NB4 (cell line): Measurements from ENCODE around the gene EVI5.

Experiments
- DNase-seq: peaks from one replicate; pipeline ENCODE4 v3.0.0; 2010; ENCODE audit warnings: low read depth
- H3K4me3 ChIP-seq: one replicate; pipeline ENCODE4 v1.5.1; 2011; ENCODE audit warnings: mild to moderate bottlenecking, low read depth, low read length, moderate library complexity
- CTCF ChIP-seq: IDR thresholded peaks from one replicate; pipeline ENCODE4 v1.5.1; 2012; ENCODE audit warnings: low read depth, low read length
- MAX ChIP-seq: IDR thresholded peaks from 2 replicates; pipeline ENCODE4 v1.6.1; 2011; ENCODE audit warnings: low read depth, low read length
- MYC ChIP-seq: IDR thresholded peaks from 2 replicates; pipeline ENCODE4 v1.6.1; 2011; ENCODE audit warnings: low read depth, low read length
- POLR2A ChIP-seq: IDR thresholded peaks from 2 replicates; pipeline ENCODE4 v1.6.1; 2011; ENCODE audit warnings: mild to moderate bottlenecking; ENCODE audit not compliant: insufficient read length; ENCODE audit errors: extremely low read depth

Gene EVI5

GRCh38 chr1:92764116-92764515 lies 20.8 kb downstream of the EVI5 start:
- H3K4me3 ChIP-seq, result no peak overlapping the region
- DNase-seq, result no peak
- TF ChIP-seq MYC, result no peak
- no peak for TF ChIP-seq CTCF
- TF ChIP-seq MAX, result no peak
- no peak for TF ChIP-seq POLR2A

- H3K4me3 ChIP-seq, result no peak overlapping the region
- no peak for TF ChIP-seq MAX
- TF ChIP-seq CTCF, result no peak
- TF ChIP-seq POLR2A, result no peak
- TF ChIP-seq MYC, result no peak
These were observed 22.6 kb downstream of the EVI5 start for GRCh38 chr1:92762355-92762754.

GRCh38 chr1:92759361-92759760 lies 25.5 kb downstream of the EVI5 start:
- TF ChIP-seq MAX, result no peak
- no peak for TF ChIP-seq MYC
- no peak for TF ChIP-seq POLR2A
- TF ChIP-seq CTCF, result no peak
- DNase-seq, result no peak
- H3K4me3 ChIP-seq, result no peak overlapping the region

More at GRCh38 chr1:92762355-92762754, 22.6 kb downstream of the EVI5 start:
- DNase-seq, result no peak

- no peak overlapping the region for H3K4me3 ChIP-seq
- no peak for DNase-seq
- no peak for TF ChIP-seq MYC
- no peak for TF ChIP-seq POLR2A
- no peak for TF ChIP-seq MAX
- TF ChIP-seq CTCF, result no peak
These were observed 28.4 kb downstream of the EVI5 start for GRCh38 chr1:92756537-92756936.

GRCh38 chr1:92755541-92756461 lies 29.1 kb downstream of the EVI5 start:
- TF ChIP-seq POLR2A (no peak), CTCF (no peak), MYC (no peak), MAX (no peak)
- no peak for DNase-seq
- no peak overlapping the region for H3K4me3 ChIP-seq
